Mesenteric fat pad (tissue), 1 donor: Measurements from ENCODE around the gene ARHGEF12. TPM values are rescaled to one million over a fixed set of nuclear protein-coding genes. Genes with fewer than 3 reads are reported as not detected.

Experiments used
- DNase-seq: peaks from one replicate; pipeline ENCODE4 v3.0.0-alpha.2; 2020; ENCODE audit warnings: low spot score
- total RNA-seq: library from RNA; stranded (reverse); fragmentation: NEBNext Ultra II Directional; extraction: Animal tissue kit (Norgen Biotek cat#: 25700); gene quantifications from one replicate; pipeline ENCODE4 v1.2.1, GENCODE V29; 2021
- donor health status: DM: yes; HTN: yes; CAD: no.

The ARHGEF12 gene
- total RNA-seq, 1 donor from 2014 or later = 75.5 TPM

- DNase-seq = no peak
These were observed 73.4 kb downstream of the ARHGEF12 start for GRCh38 chr11:120409655-120410054.

DNA sequence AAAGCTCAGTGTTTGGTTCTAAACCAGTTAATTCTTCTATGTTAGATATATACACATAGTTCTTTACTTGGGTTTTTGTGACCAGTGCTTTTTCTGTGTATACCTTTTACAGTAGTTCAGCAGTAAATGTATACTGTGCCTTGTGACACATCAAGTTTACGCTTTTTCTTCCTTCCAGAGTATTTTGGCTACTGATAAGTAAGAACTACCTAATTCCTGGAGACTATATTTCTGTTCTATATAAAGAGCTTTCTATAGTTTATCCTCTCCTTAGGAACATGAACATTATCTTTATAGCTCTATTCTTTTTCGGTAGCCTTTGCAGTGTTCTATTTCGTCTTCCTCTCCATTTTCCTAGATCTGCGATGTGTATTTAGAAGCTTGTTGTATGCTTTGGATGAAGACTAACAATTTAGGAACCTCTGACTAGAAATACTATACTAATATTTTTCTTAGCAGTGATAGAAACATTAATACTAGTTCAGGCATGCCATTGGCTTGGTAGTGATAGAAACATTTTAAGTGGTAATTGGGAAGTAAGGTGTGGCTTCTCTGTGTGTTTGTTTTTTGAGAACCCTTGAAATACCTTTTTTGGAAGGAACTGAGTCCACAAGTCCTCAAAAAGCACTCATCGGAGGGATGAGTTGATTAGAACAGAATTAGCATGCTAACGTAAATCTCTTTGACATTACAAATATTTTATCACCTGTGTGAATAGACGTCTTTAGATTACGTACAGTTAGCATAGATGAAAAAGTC, 74.6 kb downstream of the ARHGEF12 start:
- no peak for DNase-seq

- no peak for DNase-seq
These were observed 77.3 kb downstream of the ARHGEF12 start for GRCh38 chr11:120413480-120413879.

DNA sequence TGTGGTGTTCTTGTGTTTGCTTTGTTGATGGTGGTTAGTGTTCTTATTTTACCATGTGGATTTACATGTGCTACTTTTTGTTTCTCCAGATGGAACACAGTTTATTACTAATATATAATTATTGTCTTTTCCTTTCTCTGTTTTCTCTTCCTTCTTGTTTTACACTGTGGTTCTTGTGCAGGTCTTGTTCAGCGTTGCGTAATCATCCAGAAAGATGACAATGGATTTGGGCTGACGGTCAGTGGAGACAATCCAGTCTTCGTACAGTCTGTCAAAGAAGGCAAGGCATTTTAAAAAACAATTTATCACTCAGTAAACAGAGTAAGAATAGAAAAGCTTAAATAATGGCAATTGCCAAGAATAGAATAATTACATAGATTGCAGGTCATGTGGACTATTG, 84.4 kb downstream of the ARHGEF12 start:
- no peak for DNase-seq

GRCh38 chr11:120424185-120424969, 88.2 kb downstream of the ARHGEF12 start:
- no peak for DNase-seq

DNA sequence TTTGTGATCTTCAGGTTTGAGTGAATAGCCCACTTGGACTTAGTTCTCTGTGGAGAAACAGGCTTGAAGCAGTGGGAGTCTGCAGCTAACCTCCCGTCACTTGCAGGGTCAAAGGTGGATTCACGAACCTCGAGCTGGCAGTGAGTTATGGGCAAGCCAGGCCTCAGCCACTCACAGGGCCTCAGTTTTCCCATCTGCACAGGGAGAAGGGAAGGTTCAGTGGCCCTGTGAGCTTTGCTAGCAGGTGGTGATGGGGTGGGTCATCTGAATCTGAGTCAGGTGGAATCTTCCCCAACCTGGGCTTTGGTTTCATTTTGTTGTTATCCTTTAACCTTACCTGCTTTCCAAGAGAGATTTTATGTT, 88.7 kb downstream of the ARHGEF12 start:
- DNase-seq = no peak

DNA sequence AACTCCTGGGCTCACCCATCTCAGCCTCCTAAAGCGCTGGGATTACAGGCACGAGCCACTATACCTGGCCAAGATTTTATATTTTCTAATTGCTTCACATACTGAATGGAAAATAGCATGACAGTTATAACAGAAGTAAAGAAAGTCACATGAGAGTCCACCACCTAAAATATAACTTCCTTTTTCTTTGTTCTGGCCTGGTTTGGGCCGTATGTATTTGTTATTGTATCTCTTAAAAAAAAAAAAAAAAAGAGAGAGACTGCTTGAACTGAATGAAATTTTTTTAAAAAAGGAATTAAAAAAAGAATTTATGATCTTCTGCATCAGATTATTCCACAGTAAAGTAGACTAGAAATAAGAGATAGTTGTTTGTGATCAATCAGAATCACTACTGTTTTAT, 89.3 kb downstream of the ARHGEF12 start:
- DNase-seq = no peak

DNA sequence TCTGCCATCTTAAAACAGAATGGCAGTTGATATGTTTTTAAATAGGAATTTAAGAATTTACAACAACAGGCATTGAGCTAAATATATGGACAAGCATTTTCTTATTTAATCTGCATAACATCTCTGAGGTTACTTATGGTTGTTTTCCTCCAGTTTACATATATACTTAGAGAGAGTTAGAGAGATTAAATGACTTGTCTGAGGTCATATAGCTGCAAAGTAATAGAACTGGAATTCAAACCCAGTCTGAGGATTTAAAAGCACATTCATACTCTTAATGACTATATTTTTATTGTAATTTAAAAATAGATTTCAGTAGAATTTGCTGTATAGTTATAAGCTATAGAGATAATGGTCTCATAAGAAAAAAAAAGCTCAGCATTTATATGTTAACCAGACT, 93.9 kb downstream of the ARHGEF12 start:
- no peak for DNase-seq

DNA sequence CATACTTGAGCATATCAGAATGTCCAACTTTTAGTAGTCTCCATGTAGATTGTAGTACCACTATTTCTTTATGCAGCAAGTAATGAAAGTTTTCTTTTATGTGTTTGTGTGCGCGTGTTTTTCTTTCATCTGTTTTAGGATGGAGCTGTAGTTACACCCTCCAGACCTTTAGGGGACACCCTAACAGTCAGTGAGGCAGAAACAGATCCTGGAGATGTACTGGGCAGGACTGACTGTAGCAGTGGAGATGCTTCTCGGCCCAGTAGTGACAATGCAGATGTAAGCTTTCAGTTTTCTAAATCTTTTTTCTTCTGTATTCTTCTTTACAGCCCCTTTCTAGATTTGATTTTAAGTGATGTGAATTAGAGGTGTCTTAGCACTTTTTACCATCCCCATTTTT, 95.4 kb downstream of the ARHGEF12 start:
- DNase-seq = no peak

GRCh38 chr11:120432056-120433018, 96.1 kb downstream of the ARHGEF12 start:
- no peak for DNase-seq

GRCh38 chr11:120441592-120441991, 105.4 kb downstream of the ARHGEF12 start:
- DNase-seq = no peak

DNA sequence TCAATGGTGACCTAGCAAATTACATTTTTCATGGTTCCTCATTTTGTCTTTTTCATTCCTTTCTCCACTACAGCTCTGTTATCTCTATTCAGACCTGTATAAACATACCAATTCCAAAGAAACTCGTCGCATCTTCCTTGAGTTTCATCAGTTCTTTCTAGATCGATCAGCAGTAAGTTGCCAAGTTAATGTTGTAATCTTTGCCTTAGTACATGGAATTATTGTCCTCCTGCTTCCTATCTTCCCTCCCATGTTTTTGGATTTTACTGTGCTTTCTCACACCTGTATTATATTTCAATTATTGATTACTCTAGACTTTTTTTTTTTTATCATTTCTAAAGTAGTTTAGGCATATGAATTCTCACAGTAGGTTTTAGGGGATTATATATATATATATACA, 105.8 kb downstream of the ARHGEF12 start:
- DNase-seq = no peak

DNA sequence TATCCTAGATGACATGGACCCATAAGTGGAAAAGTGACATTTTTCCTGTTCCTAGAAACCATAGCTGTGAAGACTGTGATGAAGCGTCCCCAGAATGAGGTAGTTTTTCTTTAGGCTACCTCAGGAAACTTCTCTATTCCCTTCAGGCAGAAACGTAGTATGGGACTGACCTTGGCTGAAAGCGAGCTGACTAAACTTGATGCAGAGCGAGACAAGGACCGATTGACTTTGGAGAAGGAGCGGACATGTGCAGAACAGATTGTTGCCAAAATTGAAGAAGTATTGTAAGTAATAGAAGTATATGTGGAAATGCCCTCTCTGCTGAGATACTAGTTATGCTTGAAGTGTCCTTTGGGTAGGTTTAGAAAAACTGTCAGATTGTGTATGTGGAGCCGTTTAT, 110.6 kb downstream of the ARHGEF12 start:
- no peak for DNase-seq

DNA sequence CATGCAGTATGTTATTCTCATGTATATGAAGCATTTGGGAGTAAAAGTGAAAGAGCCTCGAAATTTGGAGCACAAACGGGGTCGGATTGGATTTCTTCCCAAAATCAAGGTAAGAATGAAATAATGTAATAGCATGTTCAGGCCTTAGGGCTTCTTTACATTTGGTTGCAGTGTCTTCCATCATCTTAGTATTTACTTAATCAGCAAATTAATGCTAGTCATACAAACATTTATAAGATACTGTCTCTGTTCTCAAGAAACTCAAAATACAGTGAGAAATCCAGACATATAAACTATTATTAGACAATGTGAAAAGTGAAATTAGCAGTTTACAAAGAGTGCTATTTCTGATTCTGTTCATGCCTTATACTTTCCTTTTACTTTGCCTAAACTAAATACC, 112.0 kb downstream of the ARHGEF12 start:
- DNase-seq = no peak

- no peak for DNase-seq
These were observed 119.3 kb downstream of the ARHGEF12 start for GRCh38 chr11:120455487-120455886.

DNA sequence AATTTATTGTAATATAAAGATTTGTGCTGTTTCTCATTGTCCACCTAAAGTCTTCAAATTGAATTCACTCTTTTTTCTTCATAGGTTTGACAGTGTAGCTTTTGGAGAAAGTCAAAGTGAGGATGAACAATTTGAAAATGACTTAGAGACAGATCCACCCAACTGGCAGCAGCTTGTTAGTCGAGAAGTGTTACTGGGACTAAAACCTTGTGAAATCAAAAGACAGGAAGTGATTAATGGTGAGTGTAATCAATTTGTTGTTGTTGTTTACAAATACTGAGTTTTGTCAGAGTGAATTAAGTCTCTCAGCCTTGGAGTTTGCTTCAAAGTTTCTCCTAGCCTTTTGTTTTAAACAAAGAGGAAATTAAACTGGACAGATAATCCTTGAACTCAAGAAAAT, 121.8 kb downstream of the ARHGEF12 start:
- DNase-seq = no peak

- DNase-seq = no peak
These were observed 126.6 kb downstream of the ARHGEF12 start for GRCh38 chr11:120462825-120463224.

DNA sequence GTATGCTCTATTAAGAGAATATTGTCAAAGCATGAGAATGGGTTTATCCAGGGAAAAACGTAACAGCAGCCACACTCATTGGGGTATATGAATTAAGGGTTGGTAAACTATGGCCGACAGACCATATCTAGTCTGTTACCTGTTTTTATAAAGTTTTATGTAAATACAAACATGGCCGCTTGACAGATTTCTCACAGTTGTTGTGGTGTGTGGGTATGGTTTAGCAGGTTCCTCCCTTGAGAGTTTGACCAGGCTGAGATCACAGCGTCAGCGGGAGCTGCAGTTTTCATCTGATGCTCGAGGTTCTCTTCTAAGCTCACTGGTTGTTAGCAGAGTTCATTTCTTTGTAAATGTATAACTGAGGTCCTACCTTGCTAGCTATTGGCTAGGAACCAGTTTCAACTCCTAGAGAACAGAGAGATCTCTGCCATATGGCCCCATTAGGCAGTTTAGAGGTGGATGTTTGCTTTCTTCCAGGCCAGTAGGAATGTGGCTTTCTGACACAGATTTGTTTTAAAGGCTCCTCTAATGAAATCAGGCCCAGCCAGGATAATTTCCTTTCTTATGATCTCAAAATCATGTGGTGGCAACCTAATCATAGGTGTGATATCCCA, 129.8 kb downstream of the ARHGEF12 start:
- no peak for DNase-seq

GRCh38 chr11:120467627-120468026, 131.4 kb downstream of the ARHGEF12 start:
- no peak for DNase-seq

DNA sequence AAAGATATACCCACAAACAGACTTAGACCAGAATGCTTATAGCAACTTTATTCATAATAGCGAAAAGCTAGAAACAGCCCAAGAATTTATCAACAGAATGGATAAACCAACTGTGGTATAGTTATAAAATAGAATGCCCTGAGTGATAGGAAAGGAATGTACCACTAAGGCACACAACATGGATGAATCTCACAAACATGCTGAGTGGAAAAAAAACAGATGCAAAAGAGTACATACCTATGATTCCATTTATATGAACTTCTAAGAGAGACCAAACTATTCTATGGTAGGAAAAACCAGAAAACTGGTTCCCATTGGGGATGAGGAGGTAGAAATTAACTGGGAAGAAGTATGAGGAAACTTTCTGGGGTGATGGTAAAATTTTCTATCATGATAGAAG, 134.9 kb downstream of the ARHGEF12 start:
- no peak for DNase-seq

DNA sequence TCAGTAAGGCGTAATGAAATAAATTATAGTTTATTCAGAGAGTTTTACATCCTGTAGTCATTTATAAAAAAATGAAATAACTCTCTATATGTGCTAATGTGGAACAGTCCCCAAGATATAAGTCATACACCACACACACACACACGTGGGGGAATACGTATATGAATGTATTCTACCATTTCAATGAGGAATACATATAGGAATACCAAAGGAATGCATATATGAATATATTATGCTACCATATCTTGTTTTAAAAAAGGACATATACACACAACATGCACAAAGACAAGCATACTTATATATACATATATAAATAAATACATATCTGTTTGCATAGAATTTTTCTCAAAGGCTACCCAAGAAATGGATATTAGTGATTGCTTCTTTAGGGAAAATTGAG, 135.8 kb downstream of the ARHGEF12 start:
- DNase-seq = no peak
